Fibroblast of upper back skin (primary cell): ENCODE results near the gene MAGEB16.

Source experiments
- DNase-seq: peaks from one replicate; pipeline ENCODE4 v3.0.0-alpha.2; 2013

Gene MAGEB16

DNA sequence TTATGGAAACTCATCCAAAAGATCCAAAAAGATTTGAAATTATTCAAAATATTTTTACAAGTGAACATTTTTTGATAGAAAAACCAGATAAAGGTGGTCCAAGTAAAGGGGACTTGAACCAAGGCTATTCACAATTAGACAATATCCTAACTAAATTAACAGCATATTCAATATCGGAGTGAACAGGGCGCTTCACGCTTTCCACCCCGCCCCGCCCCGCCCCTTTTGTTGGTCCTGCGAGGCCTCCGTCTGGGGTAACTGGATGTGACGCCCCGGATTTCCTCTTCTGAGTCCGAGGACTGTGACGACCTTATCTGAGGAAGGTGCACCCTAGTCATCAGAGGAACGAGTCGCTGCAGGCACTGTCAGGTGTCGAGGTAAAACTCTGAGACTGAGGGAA is at the start of gene MAGEB16:
TSS of gene MAGEB16 (plus strand) at position 301 of the 400 bp plus-strand sequence. CDS start 3,855 bp downstream, outside the sequence.
- DNase-seq, result no peak

GRCh38 chrX:35773958-35774564 is 24.1 kb upstream of the MAGEB16 start:
- no peak for DNase-seq

DNA sequence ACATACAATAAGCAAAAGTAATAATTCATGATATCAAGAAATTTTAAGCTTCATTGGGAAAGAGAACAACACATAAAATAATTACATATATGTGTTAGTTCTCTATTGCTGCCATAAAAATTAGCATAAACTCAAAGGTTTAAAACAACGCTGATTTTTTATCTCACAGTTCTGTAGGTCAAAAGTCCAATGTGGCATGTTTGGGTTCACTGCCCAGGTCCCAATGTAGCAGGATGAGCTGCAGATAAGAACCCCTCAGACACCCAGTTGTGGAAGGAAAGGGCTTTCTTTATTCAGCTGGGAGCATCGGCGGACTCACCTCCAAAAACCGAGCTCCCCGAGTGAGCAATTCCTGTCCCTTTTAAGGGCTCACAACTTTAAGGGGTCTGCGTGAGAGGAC is 13.1 kb upstream of the MAGEB16 start:
- no peak for DNase-seq

- no peak for DNase-seq
These were observed 11.9 kb upstream of the MAGEB16 start for GRCh38 chrX:35786271-35786670.

- no peak for DNase-seq
These were observed 10.3 kb upstream of the MAGEB16 start for GRCh38 chrX:35787867-35788266.

GRCh38 chrX:35800474-35800873 is 2.3 kb downstream of the MAGEB16 start:
- DNase-seq, result no peak

GRCh38 chrX:35809781-35810180 is 11.6 kb downstream of the MAGEB16 start:
- no peak for DNase-seq

DNA sequence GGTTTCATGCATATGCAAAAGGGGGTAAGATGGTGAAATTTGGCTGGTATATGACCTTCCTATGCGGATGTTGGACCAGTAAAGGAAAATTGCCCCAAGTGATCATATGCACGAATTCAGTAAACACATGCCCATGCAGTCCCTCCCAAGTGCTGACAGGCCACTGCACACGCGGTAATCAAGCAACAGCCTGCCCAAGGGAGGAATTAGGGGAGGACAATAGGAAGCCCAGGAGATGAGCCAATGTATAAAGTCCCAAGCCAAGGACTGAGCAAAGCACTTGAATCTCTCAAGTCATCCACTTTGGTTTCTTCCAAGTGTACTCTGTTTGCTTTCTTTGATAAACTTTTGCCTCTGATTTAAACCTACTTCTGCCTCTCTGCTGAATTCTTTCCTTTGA is 21.1 kb downstream of the MAGEB16 start:
- no peak for DNase-seq

DNA sequence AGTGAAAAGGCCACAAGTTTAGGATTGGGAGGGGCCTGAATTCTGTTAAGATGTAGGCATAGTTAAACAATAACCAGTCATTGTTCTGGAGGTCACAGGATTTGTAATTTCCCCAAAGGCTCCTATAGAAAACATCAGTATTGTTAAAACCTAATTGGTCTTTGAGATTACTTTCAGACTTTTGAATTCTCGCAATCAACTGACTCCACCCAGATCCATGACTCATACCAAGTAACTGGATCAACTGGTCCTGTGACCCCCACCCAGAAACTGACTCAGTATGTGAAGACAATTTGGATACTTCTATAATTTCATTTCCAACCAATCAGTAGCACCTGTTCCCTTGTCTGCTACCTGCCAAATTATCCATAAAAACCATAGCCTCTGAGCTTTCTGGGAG is 28.4 kb downstream of the MAGEB16 start:
- no peak for DNase-seq

- no peak for DNase-seq
These were observed 31.4 kb downstream of the MAGEB16 start for GRCh38 chrX:35829501-35829900.

- no peak for DNase-seq
These were observed 43.7 kb downstream of the MAGEB16 start for GRCh38 chrX:35841872-35842271.

DNA sequence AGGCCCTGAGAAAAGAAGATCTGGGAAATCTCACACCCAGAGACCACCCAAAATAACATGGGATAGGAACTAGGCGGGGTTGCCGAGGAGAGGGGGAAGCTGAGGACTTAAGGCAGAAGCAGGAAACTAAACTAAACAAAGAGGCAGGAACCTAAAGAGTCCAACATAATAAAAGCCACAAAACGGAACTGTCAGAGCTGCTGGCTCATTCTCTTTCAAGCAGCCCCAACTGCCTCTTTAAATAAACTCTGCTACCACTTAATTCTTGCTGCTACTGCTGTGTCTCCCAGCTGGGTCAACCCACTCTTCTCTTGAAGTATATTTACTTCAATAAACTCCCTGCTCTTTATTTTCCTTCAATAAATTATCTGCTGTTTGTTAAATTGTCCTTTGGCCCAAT is 44.5 kb downstream of the MAGEB16 start:
- no peak for DNase-seq

DNA sequence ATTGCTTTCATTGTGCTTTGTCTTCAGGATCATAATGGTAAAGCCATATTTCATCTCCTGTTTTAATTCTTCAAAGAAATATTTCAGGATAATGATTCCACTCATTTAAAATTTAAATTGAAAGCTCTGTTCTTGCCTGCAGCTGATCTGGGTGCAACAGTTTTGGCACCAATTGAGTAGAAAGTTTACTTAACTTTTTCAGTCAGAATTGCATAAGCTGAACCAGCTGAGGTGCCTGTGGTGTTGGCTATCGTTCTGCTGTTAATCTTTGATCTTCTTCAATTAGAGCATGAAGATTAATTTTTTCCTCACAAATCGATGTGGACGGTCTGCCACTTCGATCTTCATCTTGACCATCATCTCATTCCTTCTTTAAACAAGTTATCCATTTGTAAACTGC is 49.6 kb downstream of the MAGEB16 start:
- no peak for DNase-seq
